AG04449 (cell line): Measurements from ENCODE around the gene WNK2.

ENCODE experiments used
- CTCF ChIA-PET: fragments of 350-600 bp; formaldehyde crosslinking; extraction: SDS; loops from one replicate; lab custom pipeline; 2021; ENCODE audit warnings: antibody characterized with exemption; lab: Yijun Ruan, JAX
- POLR2A ChIA-PET: fragments of 400-600, 350-600 bp; formaldehyde crosslinking; extraction: SDS; loops from one replicate; lab custom pipeline; 2020; ENCODE audit warnings: antibody characterized with exemption, inconsistent platforms; lab: Yijun Ruan, JAX
- DNase-seq: peaks from one replicate; pipeline ENCODE4 v3.0.0-alpha.2; 2010; ENCODE audit warnings: low read depth, low spot score
- H3K4me3 ChIP-seq: 2 replicates; pipeline ENCODE4 v1.5.1; 2011; ENCODE audit warnings: low read depth, mild to moderate bottlenecking, control low read depth, low read length
- TF ChIP-seq, protein P1 (sequence below): IDR thresholded peaks from one replicate; pipeline ENCODE4 v1.5.1; 2011; ENCODE audit warnings: mild to moderate bottlenecking, moderate library complexity, low read length, control low read depth, inconsistent platforms; ENCODE audit not compliant: insufficient read depth; ENCODE audit errors: missing control alignments

The WNK2 gene

DNA sequence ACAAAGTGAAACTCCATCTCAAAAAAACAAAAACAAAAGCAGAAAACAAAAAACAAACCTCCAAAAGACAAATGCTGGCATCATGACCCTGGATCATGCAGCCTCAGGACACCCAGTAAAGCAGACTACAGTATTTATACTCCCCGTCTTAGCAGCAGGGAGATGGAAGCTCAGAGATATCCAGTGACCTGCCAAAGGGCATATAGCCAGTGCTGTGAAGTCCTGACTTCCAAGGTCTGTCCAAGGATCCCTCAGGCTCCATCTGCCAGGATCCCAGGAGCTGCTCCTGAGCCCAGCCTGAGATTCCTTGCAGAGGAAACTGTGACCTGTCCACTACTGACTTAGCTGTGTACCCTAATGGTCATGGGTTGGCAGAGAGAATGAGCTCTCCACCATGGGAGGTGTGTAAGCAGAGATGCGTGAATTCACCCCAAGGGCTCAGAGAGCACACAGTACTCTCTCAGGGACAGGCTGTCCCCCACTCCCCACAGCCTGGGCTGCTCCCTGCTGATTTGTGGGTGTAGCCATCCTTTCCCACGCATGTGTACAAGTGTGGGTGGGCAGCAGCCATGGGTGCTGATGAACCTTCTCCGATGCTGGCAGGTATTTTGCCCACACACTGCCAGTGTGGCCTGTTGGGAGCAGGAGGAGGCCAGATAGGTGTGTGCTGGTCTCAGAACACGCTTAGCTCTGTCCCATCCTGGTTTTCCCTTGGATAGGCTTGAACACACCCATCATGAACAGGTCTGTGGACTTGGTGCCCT lies 2.1 kb upstream of the WNK2 start:
- no peak overlapping the region for H3K4me3 ChIP-seq
- DNase-seq, result no peak
- ChIA-PET POLR2A (no interaction called here), CTCF (interaction anchor here (1.7 kb wide), 1 partner anchor 9 kb away, joined by 4 read pairs; no protein-coding TSS in a partner anchor)
- TF ChIP-seq, protein P1, sequence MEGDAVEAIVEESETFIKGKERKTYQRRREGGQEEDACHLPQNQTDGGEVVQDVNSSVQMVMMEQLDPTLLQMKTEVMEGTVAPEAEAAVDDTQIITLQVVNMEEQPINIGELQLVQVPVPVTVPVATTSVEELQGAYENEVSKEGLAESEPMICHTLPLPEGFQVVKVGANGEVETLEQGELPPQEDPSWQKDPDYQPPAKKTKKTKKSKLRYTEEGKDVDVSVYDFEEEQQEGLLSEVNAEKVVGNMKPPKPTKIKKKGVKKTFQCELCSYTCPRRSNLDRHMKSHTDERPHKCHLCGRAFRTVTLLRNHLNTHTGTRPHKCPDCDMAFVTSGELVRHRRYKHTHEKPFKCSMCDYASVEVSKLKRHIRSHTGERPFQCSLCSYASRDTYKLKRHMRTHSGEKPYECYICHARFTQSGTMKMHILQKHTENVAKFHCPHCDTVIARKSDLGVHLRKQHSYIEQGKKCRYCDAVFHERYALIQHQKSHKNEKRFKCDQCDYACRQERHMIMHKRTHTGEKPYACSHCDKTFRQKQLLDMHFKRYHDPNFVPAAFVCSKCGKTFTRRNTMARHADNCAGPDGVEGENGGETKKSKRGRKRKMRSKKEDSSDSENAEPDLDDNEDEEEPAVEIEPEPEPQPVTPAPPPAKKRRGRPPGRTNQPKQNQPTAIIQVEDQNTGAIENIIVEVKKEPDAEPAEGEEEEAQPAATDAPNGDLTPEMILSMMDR, result no peak

DNA sequence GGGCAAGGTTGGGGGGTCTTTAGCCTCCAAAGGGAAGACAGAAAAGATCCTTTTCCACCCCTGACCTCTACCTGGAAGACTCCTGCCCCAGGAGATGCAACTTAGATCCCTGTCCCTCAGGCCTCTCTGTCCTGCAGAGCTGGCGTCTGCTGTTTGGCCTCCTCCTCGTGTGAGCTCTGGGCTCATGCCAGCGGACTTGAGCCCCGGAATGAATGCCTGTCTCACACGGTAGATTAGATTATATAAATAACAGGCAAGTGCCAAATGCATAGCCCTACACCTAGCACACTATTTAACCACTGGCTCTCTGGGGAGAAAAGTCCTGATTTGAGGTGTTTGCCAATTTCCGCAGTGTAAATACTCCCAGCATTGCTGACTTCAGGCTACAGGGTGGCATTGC lies 1.4 kb upstream of the WNK2 start:
- no peak overlapping the region for H3K4me3 ChIP-seq
- CTCF ChIA-PET, result no interaction called here
- no peak for DNase-seq
- POLR2A ChIA-PET, result no interaction called here
- TF ChIP-seq, protein P1, result no peak

DNA sequence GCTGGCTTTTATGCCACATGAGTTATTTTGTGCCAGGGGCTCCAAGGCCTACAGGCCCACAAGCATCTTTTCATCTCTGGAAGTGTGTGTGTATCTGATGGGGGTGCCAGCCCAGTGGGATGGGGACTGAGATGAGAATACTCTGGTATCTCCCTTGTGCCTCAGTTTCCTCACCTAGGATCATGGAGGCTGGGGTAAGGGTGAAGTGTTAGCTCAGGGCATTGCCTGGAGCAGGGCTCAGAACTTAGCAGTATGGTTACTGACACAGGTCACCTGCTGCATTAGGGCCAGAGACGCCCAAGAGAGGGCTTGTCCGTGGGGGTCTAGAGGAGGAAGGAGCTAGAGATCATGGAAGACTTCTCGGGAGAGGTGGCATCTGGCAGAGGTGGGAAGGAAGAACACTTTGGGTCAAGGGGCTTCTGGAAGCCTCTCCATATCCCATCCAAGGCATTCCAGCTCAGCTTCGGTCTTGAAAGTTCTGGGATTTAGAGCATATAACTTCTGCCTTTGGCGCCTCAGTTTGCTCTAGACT lies 742 bp upstream of the WNK2 start:
- DNase-seq, result no peak
- ChIA-PET POLR2A (no interaction called here), CTCF (interaction anchor here (1.2 kb wide), 1 partner anchor 24 kb away, joined by 3 read pairs; no protein-coding TSS in a partner anchor)
- H3K4me3 ChIP-seq, result no peak overlapping the region
- TF ChIP-seq, protein P1, result no peak

DNA sequence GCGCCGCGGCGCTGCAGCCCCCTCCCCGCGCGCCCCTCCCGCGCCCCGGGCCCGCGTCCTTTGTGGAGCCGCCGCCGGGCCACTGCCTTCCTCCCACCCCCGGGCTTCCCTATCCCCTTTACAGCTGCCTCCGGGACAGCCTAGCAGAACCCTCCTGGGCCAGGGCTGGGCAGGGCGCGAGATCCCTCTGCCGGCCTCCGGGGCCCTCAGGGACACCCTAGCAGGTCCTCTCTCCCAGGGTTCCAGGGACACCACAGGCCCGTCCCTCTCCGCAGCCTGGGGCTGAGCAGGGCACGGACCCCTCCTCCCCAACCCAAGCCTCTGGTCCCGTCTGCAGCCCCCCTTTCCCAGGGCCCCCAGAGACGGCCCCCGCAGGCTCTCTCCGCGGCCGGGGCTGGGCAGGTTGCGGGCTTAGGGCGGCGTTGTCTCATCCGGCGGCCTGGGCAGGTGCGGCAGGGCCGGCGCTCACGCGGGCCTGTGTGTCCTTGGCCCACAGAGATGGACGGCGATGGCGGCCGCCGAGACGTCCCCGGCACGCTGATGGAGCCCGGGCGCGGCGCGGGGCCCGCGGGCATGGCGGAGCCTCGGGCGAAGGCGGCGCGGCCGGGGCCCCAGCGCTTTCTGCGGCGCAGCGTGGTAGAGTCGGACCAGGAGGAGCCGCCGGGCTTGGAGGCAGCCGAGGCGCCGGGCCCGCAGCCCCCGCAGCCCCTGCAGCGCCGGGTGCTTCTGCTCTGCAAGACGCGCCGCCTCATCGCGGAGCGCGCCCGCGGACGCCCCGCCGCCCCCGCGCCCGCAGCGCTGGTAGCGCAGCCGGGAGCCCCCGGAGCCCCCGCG lies 710 bp downstream of the WNK2 start:
- CTCF ChIA-PET, result no interaction called here
- POLR2A ChIA-PET, result no interaction called here
- TF ChIP-seq, protein P1, result no peak
- no peak for DNase-seq
- H3K4me3 ChIP-seq, result no peak overlapping the region

DNA sequence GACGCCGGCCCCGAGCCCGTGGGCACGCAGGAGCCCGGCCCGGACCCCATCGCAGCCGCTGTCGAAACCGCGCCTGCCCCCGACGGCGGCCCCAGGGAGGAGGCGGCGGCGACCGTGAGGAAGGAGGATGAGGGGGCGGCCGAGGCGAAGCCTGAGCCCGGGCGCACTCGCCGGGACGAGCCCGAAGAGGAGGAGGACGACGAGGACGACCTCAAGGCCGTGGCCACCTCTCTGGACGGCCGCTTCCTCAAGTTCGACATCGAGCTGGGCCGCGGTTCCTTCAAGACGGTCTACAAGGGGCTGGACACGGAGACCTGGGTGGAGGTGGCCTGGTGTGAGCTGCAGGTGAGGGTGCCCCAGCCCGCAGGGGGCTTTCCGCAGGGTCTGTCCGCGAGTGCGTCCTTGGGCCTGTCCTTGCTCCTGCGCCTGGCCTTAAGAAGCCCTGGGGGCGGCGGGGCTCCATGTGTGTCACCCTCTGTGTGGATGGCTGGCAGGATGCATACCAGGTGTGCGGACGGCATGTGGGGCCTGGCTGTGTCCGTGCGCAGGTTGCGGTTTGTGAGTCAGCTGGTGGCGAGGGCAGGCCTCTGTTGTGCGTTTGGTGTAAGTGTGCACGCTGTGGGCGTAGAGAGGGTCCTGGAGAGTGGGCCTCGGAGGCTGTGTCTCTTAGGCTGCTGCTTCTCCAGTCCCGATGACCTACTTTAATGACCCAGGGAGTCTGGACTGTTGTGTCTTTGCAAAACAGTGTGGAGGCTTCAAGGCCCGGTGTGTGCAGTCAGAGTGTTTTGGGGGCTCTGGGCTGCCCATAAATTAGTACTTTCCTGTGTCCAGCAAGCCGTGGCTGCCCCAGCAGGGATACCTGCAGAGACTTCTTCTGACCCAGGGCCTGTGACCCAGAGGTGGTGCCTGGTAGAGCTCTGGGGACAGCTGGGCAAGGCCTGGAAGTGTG lies 1.6 kb downstream of the WNK2 start:
- ChIA-PET POLR2A (no interaction called here), CTCF (no interaction called here)
- TF ChIP-seq, protein P1, result no peak
- no peak for DNase-seq
- no peak overlapping the region for H3K4me3 ChIP-seq
